Kidney epithelial cell (primary cell): ENCODE measurements around the gene SPANXN5. TPM values are rescaled to one million over a fixed set of nuclear protein-coding genes. Genes with fewer than 3 reads are reported as not detected.
"Not testable (repeated sequence)": the region's sequence is repeated elsewhere in the genome, so short reads cannot be mapped to it uniquely, and the experiment has no call there.

Source experiments
- DNase-seq: peaks from one replicate; pipeline ENCODE4 v3.0.0-alpha.2; 2010; ENCODE audit warnings: low read depth
- H3K27me3 ChIP-seq: 2 replicates; pipeline ENCODE4 v1.6.0; 2011; ENCODE audit warnings: low read length; ENCODE audit not compliant: control insufficient read depth, insufficient read depth
- H3K36me3 ChIP-seq: 2 replicates; pipeline ENCODE4 v1.5.1; 2011; ENCODE audit warnings: low read length; ENCODE audit not compliant: control insufficient read depth, insufficient read depth
- H3K4me3 ChIP-seq: 2 replicates; pipeline ENCODE4 v1.5.1; 2011; ENCODE audit warnings: low read depth, mild to moderate bottlenecking, control low read depth, low read length
- total RNA-seq: library from RNA; depleted of rRNA; stranded (reverse); fragments of >200 nt; gene quantifications from 2 replicates; pipeline ENCODE4 v1.2.3, GENCODE V29; 2015
- TF ChIP-seq, protein P1 (sequence below): IDR thresholded peaks from 2 replicates; pipeline ENCODE4 v1.5.1; 2011; ENCODE audit warnings: mild to moderate bottlenecking, moderate library complexity, low read length, control low read depth, inconsistent platforms; ENCODE audit not compliant: insufficient read depth, poor library complexity, severe bottlenecking

Gene SPANXN5
- total RNA-seq, 1 donor from 2014 or later = not detected

DNA sequence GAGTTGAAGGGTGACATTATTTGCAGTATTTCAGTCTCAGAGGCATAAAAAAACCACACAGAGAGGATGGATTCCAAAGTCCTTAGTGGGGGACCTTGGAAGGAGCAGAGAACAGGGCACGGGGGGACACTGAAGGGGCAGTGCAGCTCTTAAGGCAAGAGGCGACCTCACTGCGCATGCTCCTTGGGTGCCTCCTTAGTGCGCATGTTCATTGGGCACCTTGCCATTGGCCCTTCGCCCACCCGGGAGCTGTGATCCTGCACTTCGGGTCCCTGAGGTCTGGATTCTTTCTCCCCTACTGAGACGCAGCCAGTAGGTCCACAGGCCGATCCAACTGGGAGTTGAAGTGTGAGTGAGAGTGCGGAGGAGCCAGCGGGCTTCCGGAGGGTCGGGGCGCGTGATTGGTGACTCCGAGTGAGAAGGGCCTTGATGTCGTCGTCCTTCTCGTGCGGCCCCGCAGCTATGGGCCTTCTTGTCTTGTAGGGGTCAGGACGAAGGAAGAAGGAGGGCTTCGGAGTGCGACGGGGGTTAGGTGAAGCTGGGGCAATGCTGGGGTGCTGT, 13.9 kb upstream of the SPANXN5 start, which contains the start of gene XAGE5:
Gene XAGE5, plus strand, starts transcription at position 223 of the 561 bp plus-strand sequence. CDS start 1,280 bp downstream, outside the sequence.
- H3K27me3 ChIP-seq = no peaks in the 10 kb centered on the region
- TF ChIP-seq, protein P1, sequence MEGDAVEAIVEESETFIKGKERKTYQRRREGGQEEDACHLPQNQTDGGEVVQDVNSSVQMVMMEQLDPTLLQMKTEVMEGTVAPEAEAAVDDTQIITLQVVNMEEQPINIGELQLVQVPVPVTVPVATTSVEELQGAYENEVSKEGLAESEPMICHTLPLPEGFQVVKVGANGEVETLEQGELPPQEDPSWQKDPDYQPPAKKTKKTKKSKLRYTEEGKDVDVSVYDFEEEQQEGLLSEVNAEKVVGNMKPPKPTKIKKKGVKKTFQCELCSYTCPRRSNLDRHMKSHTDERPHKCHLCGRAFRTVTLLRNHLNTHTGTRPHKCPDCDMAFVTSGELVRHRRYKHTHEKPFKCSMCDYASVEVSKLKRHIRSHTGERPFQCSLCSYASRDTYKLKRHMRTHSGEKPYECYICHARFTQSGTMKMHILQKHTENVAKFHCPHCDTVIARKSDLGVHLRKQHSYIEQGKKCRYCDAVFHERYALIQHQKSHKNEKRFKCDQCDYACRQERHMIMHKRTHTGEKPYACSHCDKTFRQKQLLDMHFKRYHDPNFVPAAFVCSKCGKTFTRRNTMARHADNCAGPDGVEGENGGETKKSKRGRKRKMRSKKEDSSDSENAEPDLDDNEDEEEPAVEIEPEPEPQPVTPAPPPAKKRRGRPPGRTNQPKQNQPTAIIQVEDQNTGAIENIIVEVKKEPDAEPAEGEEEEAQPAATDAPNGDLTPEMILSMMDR = no peak
- no peak for DNase-seq
- H3K36me3 ChIP-seq = no peaks in the 10 kb centered on the region
- no peak within 1 kb of the TSS for H3K4me3 ChIP-seq

DNA sequence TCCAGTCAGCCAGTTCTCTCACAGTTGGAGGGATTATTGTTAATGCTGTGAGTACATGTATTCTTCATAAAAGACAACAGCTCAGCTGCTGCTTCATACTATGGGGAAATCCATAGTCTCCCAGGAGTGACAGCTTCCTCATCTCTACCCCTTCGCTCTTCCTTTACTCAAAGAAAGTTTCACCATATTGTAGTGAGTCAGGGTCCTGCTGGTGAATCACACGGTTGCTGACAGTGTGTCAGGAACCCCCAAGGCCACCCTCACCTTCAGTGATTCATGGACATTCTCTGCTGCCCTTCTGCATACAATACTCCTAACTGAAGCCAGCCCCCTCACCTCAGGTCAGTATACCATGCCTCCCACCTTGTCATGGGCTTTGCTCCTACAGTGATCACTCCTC, 7.6 kb upstream of the SPANXN5 start:
- not testable (repeated sequence) for H3K4me3 ChIP-seq, DNase-seq, H3K27me3 ChIP-seq, H3K36me3 ChIP-seq

- H3K4me3 ChIP-seq, H3K36me3 ChIP-seq, DNase-seq, H3K27me3 ChIP-seq: not testable (repeated sequence)
These were observed 23.7 kb downstream of the SPANXN5 start for GRCh38 chrX:52773504-52773903.

- DNase-seq, H3K4me3 ChIP-seq, H3K36me3 ChIP-seq, H3K27me3 ChIP-seq: not testable (repeated sequence)
These were observed 31.2 kb downstream of the SPANXN5 start for GRCh38 chrX:52765983-52766382.

GRCh38 chrX:52750952-52751351, 46.3 kb downstream of the SPANXN5 start, which contains the start of gene SSX2B:
TSS of gene SSX2B (plus strand) at chrX:52751252. CDS start at chrX:52752681, 1,429 bp downstream.
- H3K27me3 ChIP-seq, DNase-seq: not testable (repeated sequence)

More at GRCh38 chrX:52750952-52751351, 46.3 kb downstream of the SPANXN5 start, which contains the start of gene SSX2B:
- not testable (repeated sequence) for H3K4me3 ChIP-seq, H3K36me3 ChIP-seq

Other genes with a start within 250 kb of the SPANXN5 start
- gene SSX7, start 142.5 kb downstream of the SPANXN5 start, total RNA-seq = not detected in 2 replicates
- gene SSX2, start 90.2 kb downstream of the SPANXN5 start, total RNA-seq = not detected in 2 replicates
- gene SSX2B, start 46.2 kb downstream of the SPANXN5 start, total RNA-seq = not detected in 2 replicates
- not detected in 2 replicates for gene XAGE5, start 13.9 kb upstream of the SPANXN5 start, total RNA-seq
- not detected in 2 replicates for gene XAGE3, start 70.7 kb upstream of the SPANXN5 start, total RNA-seq
- 13.1 and 18.6 TPM in 2 replicates for gene FAM156B, start 99.9 kb upstream of the SPANXN5 start, total RNA-seq
- 3.9 and 7.2 TPM in 2 replicates for gene FAM156A, start 161.1 kb upstream of the SPANXN5 start, total RNA-seq